K562 (cell line): ENCODE data around the gene DIP2C. TPM values are rescaled to one million over a fixed set of nuclear protein-coding genes. Genes with fewer than 3 reads are reported as not detected.

Experiments used
- ATAC-seq: fragments of 200-7000 bp; cut with Tn5 transposase; 3 replicates; pipeline ENCODE4 v1.9.1; 2020; ENCODE audit warnings: moderate library complexity
- BruUV-seq: library from RNA; stranded (reverse); fragments of 400-500 nt; replicated peaks from 2 replicates; lab custom pipeline; 2021; lab: Mats Ljungman, UMichigan
- CTCF ChIA-PET: fragments of 300-600 bp; formaldehyde crosslinking; extraction: SDS; loops from one replicate; lab custom pipeline; 2021; ENCODE audit warnings: low intra/inter-chr PET ratio; lab: Yijun Ruan, JAX
- POLR2A ChIA-PET: fragments of 300-600, 350-650 bp; sonication (Branson Sonifier 250); formaldehyde crosslinking; extraction: SDS; loops from one replicate; lab custom pipeline; 2021; ENCODE audit warnings: antibody characterized with exemption, inconsistent platforms; lab: Yijun Ruan, JAX
- DNase-seq, 4 experiments: peaks; one replicate each; pipeline versions ENCODE4 v3.0.0 to v3.0.0-alpha.2; 2011 to 2018; ENCODE audit warnings: low spot score in 3 of 4, mixed read lengths in 3 of 4; ENCODE audit errors: extremely low read depth in 1 of 4
- FAIRE-seq: peaks from 2 replicates; lab custom pipeline; 2011; peaks lifted over from hg19 to GRCh38; lab: Jason Lieb, UNC
- H2AFZ ChIP-seq: 2 replicates; pipeline ENCODE4 v1.6.0; 2011; ENCODE audit warnings: low read depth, low read length, control low read depth, inconsistent platforms
- H3K27ac ChIP-seq: fragments of 200-600 bp; 3 replicates; pipeline ENCODE4 v1.8.0; 2011; ENCODE audit warnings: low read depth, mild to moderate bottlenecking, control low read depth, inconsistent platforms, low read length, moderate library complexity, mixed read lengths; ENCODE audit errors: extremely low read depth
- H3K27me3 ChIP-seq, 2 experiments: fragments of 300-600 bp in 1 of 2; 2 replicates in 1 of 2; 3 replicates in 1 of 2; pipeline versions ENCODE4 v1.6.0 to v1.8.0; 2011; ENCODE audit warnings: inconsistent platforms in 2 of 2, low read length in 2 of 2, mild to moderate bottlenecking in 1 of 2, mixed read lengths in 1 of 2, moderate library complexity in 1 of 2; ENCODE audit not compliant: control insufficient read depth in 2 of 2, insufficient read depth in 2 of 2
- H3K36me3 ChIP-seq: fragments of 300-600 bp; 3 replicates; pipeline ENCODE4 v1.8.0; 2011; ENCODE audit warnings: mild to moderate bottlenecking, low read length, inconsistent platforms; ENCODE audit not compliant: control insufficient read depth, insufficient read depth
- H3K4me1 ChIP-seq, 2 experiments: fragments of 200-600 bp in 1 of 2; replicated peaks in 1 of 2; 2 replicates in 1 of 2; 3 replicates in 1 of 2; pipeline versions ENCODE4 v1.5.1 to v1.8.0; 2011; ENCODE audit warnings: inconsistent platforms in 2 of 2, low read length in 2 of 2, mild to moderate bottlenecking in 1 of 2, mixed read lengths in 1 of 2, moderate library complexity in 1 of 2; ENCODE audit not compliant: control insufficient read depth in 2 of 2, insufficient read depth in 2 of 2
- H3K4me2 ChIP-seq: 2 replicates; pipeline ENCODE4 v1.6.1; 2011; ENCODE audit warnings: low read length, control low read depth, inconsistent platforms, mixed read lengths; ENCODE audit not compliant: insufficient read depth
- H3K4me3 ChIP-seq: fragments of 200-600 bp; sonication (generic), shearing (Covaris generic); 2 replicates; pipeline ENCODE4 v1.5.1; 2016; ENCODE audit warnings: control low read depth, inconsistent platforms
- H3K79me2 ChIP-seq: fragments of 200-600 bp; 3 replicates; pipeline ENCODE4 v1.8.0; 2011; ENCODE audit warnings: low read length, inconsistent platforms; ENCODE audit not compliant: control insufficient read depth, insufficient read depth
- H3K9ac ChIP-seq, 2 experiments: 2 replicates each; pipeline versions ENCODE4 v1.6.0 to v1.6.1; 2011; ENCODE audit warnings: low read depth in 2 of 2, low read length in 2 of 2, control low read depth in 1 of 2, inconsistent platforms in 1 of 2, mild to moderate bottlenecking in 1 of 2, mixed read lengths in 1 of 2; ENCODE audit not compliant: insufficient read depth in 1 of 2
- H3K9me1 ChIP-seq: one replicate; pipeline ENCODE4 v1.6.0; 2011; ENCODE audit warnings: inconsistent platforms, mild to moderate bottlenecking, low read length, moderate library complexity; ENCODE audit not compliant: control insufficient read depth, insufficient read depth
- H3K9me3 ChIP-seq: replicated peaks from 2 replicates; pipeline ENCODE4 v1.5.1; 2011; ENCODE audit warnings: low read depth, low read length, inconsistent platforms; ENCODE audit not compliant: control insufficient read depth, insufficient read depth
- H4K20me1 ChIP-seq: replicated peaks from 2 replicates; pipeline ENCODE4 v1.6.1; 2011; ENCODE audit warnings: low read length, inconsistent platforms, mixed read lengths; ENCODE audit not compliant: control insufficient read depth, insufficient read depth
- ARID2 ChIP-seq: fragments of 450-650 bp; IDR thresholded peaks from 2 replicates; pipeline ENCODE4 v1.6.1; 2017; ENCODE audit warnings: antibody characterized with exemption, mild to moderate bottlenecking
- HMG20B ChIP-seq: fragments of 250-450 bp; sonication (Bioruptor Pico); IDR thresholded peaks from 2 replicates; pipeline ENCODE4 v1.5.0; 2021; ENCODE audit warnings: mild to moderate bottlenecking
- HNRNPH1 ChIP-seq: fragments of 200-400 bp; formaldehyde crosslinking; optimal IDR thresholded peaks from 2 replicates; pipeline ENCODE3; 2017; ENCODE audit warnings: low read depth, mild to moderate bottlenecking, low read length, moderate library complexity
- SMARCA4 ChIP-seq: fragments of 450-650 bp; IDR thresholded peaks from 2 replicates; pipeline ENCODE4 v1.6.1; 2016
- ZKSCAN1 ChIP-seq: fragments of 150-350 bp; IDR thresholded peaks from 2 replicates; pipeline ENCODE4 v1.6.1; 2016; ENCODE audit warnings: low read depth, low read length
- ZNF507 ChIP-seq: conservative IDR thresholded peaks from 2 replicates; pipeline ENCODE4 v1.6.1; 2017; ENCODE audit warnings: missing genetic modification characterization, missing compliant biosample characterization
- WGBS: fragments of 100-300 bp; shearing (Covaris generic); methylation state at CpG from one replicate; pipeline ENCODE4 v1.1.6; 2016; ENCODE audit warnings: low coverage, mixed read lengths; ENCODE audit not compliant: insufficient coverage; ENCODE audit errors: missing lambda C conversion rate; 5-methylcytosine and 5-hydroxymethylcytosine counted together
- in situ Hi-C: fragments of 300-500 bp; cut with MboI; formaldehyde crosslinking; loops from 4 replicates; pipeline ENCODE4 v1.15.0; 2018; ENCODE audit warnings: inconsistent platforms, mixed read lengths
- intact Hi-C: fragments of 100-400 bp; cut with micrococcal nuclease; formaldehyde crosslinking; loops from 2 replicates; pipeline ENCODE4 v1.14.2; 2022
- polyA plus RNA-seq, 8 experiments: library from polyadenylated mRNA; depleted of rRNA in 4 of 8; stranded (reverse) in 5 of 8; unstranded in 3 of 8; fragments of >200 nt; fragmentation: Nextera tagmentation in 2 of 8; fragmentation: Illumina TruSeq in 1 of 8; extraction: Ambion mirVana in 2 of 8; extraction: Trizol in 1 of 8; gene quantifications; 2 replicates each; pipeline versions ENCODE4 v1.2.1 to v1.2.3, GENCODE V29; 2011 to 2014; ENCODE audit warnings: inconsistent platforms in 1 of 8, missing spikeins in 1 of 8
- total RNA-seq, 7 experiments: library from RNA; depleted of rRNA in 6 of 7; stranded (reverse); fragments of >200 nt in 6 of 7; fragmentation: Illumina TruSeq in 2 of 7; extraction: Trizol in 2 of 7; gene quantifications; 2 replicates each; pipeline versions ENCODE4 v1.2.1 to v1.2.3, GENCODE V29; 2011 to 2021; ENCODE audit warnings: low replicate concordance in 1 of 7
- TF ChIP-seq, protein P1 (sequence below): fragments of 200-800 bp; sonication (Bioruptor generic); IDR thresholded peaks from 2 replicates; pipeline ENCODE4 v1.6.1; 2016; ENCODE audit warnings: missing genetic modification characterization, missing compliant biosample characterization

Gene DIP2C
- total and polyA plus RNA-seq, 9 of the 15 experiments (the other 6 are each of a cell fraction or from before 2014, with no cell fraction given), result 0.01 TPM; not detected in 8

DNA sequence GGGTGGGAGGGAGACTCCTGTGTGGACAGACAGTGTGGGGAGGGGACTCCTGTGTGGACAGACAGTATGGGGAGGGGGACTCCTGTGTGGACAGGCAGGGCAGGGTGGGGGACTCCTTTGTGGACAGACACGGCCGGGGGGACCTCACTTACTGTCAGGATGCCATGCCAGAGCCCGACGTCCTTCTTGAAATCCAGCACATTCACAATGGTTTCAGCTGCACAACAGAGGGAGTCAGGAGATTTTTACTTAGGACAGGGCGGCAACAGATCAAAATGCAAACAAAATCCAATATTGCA, 301.9 kb downstream of the DIP2C start:
- in situ Hi-C loops, result no loop called here
- Histone ChIP-seq H3K79me2 (no peaks in the 10 kb centered on the region), H3K36me3 (no peaks in the 10 kb centered on the region), H4K20me1 (peaks cover 7% of the 10 kb centered on the region; the same call in 1 of the 2 replicates), H3K9me3 (no peaks in the 10 kb centered on the region), H2AFZ (no peak overlapping the region), H3K27ac (no peak overlapping the region), H3K4me3 (no peak overlapping the region), H3K4me1 (no peaks in the 10 kb centered on the region), H3K9ac (no peak overlapping the region), H3K9me1 (no peaks in the 10 kb centered on the region), H3K4me2 (no peak overlapping the region), H3K27me3 (peaks cover 39 to 64% of the 10 kb centered on the region in 2 experiments)
- no peak for ATAC-seq
- CTCF ChIA-PET, result no interaction called here
- no peak for FAIRE-seq
- POLR2A ChIA-PET, result no interaction called here
- BruUV-seq, result no TSS peak
- DNase-seq, result no peak
- 2% methylated on average over 5 of the region's 5 CpGs for WGBS
- intact Hi-C loops, result no loop called here
- TF ChIP-seq HMG20B (CRISPR knock-in tag), result no peak
- TF ChIP-seq ARID2, result no peak
- TF ChIP-seq ZKSCAN1, result no peak
- TF ChIP-seq, protein P1, sequence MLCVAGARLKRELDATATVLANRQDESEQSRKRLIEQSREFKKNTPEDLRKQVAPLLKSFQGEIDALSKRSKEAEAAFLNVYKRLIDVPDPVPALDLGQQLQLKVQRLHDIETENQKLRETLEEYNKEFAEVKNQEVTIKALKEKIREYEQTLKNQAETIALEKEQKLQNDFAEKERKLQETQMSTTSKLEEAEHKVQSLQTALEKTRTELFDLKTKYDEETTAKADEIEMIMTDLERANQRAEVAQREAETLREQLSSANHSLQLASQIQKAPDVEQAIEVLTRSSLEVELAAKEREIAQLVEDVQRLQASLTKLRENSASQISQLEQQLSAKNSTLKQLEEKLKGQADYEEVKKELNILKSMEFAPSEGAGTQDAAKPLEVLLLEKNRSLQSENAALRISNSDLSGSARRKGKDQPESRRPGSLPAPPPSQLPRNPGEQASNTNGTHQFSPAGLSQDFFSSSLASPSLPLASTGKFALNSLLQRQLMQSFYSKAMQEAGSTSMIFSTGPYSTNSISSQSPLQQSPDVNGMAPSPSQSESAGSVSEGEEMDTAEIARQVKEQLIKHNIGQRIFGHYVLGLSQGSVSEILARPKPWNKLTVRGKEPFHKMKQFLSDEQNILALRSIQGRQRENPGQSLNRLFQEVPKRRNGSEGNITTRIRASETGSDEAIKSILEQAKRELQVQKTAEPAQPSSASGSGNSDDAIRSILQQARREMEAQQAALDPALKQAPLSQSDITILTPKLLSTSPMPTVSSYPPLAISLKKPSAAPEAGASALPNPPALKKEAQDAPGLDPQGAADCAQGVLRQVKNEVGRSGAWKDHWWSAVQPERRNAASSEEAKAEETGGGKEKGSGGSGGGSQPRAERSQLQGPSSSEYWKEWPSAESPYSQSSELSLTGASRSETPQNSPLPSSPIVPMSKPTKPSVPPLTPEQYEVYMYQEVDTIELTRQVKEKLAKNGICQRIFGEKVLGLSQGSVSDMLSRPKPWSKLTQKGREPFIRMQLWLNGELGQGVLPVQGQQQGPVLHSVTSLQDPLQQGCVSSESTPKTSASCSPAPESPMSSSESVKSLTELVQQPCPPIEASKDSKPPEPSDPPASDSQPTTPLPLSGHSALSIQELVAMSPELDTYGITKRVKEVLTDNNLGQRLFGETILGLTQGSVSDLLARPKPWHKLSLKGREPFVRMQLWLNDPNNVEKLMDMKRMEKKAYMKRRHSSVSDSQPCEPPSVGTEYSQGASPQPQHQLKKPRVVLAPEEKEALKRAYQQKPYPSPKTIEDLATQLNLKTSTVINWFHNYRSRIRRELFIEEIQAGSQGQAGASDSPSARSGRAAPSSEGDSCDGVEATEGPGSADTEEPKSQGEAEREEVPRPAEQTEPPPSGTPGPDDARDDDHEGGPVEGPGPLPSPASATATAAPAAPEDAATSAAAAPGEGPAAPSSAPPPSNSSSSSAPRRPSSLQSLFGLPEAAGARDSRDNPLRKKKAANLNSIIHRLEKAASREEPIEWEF (CRISPR knock-in tag), result no peak
- TF ChIP-seq SMARCA4, result no peak
- TF ChIP-seq HNRNPH1, result no peak
- no peak for TF ChIP-seq ZNF507 (tag)
